ENCODE measurements around the gene DEPDC4.
"Not testable (repeated sequence)": the region's sequence is repeated elsewhere in the genome, so short reads cannot be mapped to it uniquely, and the experiment has no call there.

Gene DEPDC4

GRCh38 chr12:100263131-100263530 is 3.7 kb downstream of the DEPDC4 start:
- DNase-seq (ENCODE audit: low read depth), result no peak

GRCh38 chr12:100258127-100258526 is 8.8 kb downstream of the DEPDC4 start:
- no peak for DNase-seq (ENCODE audit: low read depth)

GRCh38 chr12:100254876-100255275 is 12.0 kb downstream of the DEPDC4 start:
- no peak for DNase-seq (ENCODE audit: low read depth)

GRCh38 chr12:100253437-100253836 is 13.4 kb downstream of the DEPDC4 start:
- DNase-seq (ENCODE audit: low read depth), result no peak

GRCh38 chr12:100251917-100252316 is 15.0 kb downstream of the DEPDC4 start:
- DNase-seq (ENCODE audit: low read depth), result no peak

GRCh38 chr12:100249941-100250340 is 16.9 kb downstream of the DEPDC4 start:
- peak; percentile 55 for DNase-seq (ENCODE audit: low read depth)

- DNase-seq (ENCODE audit: low read depth), result no peak
Observed at GRCh38 chr12:100248886-100249285, 18.0 kb downstream of the DEPDC4 start.

- no peak for DNase-seq (ENCODE audit: low read depth)
Observed at GRCh38 chr12:100247765-100248164, 19.1 kb downstream of the DEPDC4 start.

- DNase-seq (ENCODE audit: low read depth), result no peak
Observed at GRCh38 chr12:100243137-100243536, 23.7 kb downstream of the DEPDC4 start.

GRCh38 chr12:100239589-100239988 is 27.3 kb downstream of the DEPDC4 start:
- no peak for DNase-seq (ENCODE audit: low read depth)

GRCh38 chr12:100238801-100239200 is 28.1 kb downstream of the DEPDC4 start:
- DNase-seq (ENCODE audit: low read depth), result no peak

GRCh38 chr12:100234591-100235304 is 32.1 kb downstream of the DEPDC4 start:
- DNase-seq (ENCODE audit: low read depth), result no peak

- no peak for DNase-seq (ENCODE audit: low read depth)
Observed at GRCh38 chr12:100234166-100234565, 32.7 kb downstream of the DEPDC4 start.

GRCh38 chr12:100231873-100232272 is 35.0 kb downstream of the DEPDC4 start:
- not testable (repeated sequence) for DNase-seq (ENCODE audit: low read depth)

- no peak for DNase-seq (ENCODE audit: low read depth)
Observed at GRCh38 chr12:100229876-100230275, 37.0 kb downstream of the DEPDC4 start.

GRCh38 chr12:100229036-100229635 is 37.7 kb downstream of the DEPDC4 start:
- DNase-seq (ENCODE audit: low read depth), result no peak

GRCh38 chr12:100225491-100225890 is 41.4 kb downstream of the DEPDC4 start:
- DNase-seq (ENCODE audit: low read depth), result no peak

- not testable (repeated sequence) for DNase-seq (ENCODE audit: low read depth)
Observed at GRCh38 chr12:100222173-100222572, 44.7 kb downstream of the DEPDC4 start.

- DNase-seq (ENCODE audit: low read depth), result no peak
Observed at GRCh38 chr12:100221523-100221922, 45.4 kb downstream of the DEPDC4 start.

- DNase-seq (ENCODE audit: low read depth), result no peak
Observed at GRCh38 chr12:100219328-100220109, 47.4 kb downstream of the DEPDC4 start.

- no peak for DNase-seq (ENCODE audit: low read depth)
Observed at GRCh38 chr12:100216337-100216736, 50.5 kb downstream of the DEPDC4 start.

- no peak for DNase-seq (ENCODE audit: low read depth)
Observed at GRCh38 chr12:100215209-100215608, 51.7 kb downstream of the DEPDC4 start.

GRCh38 chr12:100214518-100214917 is 52.4 kb downstream of the DEPDC4 start:
- no peak for DNase-seq (ENCODE audit: low read depth)

Measured in CMK (cell line).